ENCODE results near the gene RHEBL1. TPM values are rescaled to one million over a fixed set of nuclear protein-coding genes. Genes with fewer than 3 reads are reported as not detected.

Gene RHEBL1
- polyA plus RNA-seq, 1 donor (not counting 4 experiments of a cell fraction or from before 2014, with no cell fraction given): 0.51 TPM

DNA sequence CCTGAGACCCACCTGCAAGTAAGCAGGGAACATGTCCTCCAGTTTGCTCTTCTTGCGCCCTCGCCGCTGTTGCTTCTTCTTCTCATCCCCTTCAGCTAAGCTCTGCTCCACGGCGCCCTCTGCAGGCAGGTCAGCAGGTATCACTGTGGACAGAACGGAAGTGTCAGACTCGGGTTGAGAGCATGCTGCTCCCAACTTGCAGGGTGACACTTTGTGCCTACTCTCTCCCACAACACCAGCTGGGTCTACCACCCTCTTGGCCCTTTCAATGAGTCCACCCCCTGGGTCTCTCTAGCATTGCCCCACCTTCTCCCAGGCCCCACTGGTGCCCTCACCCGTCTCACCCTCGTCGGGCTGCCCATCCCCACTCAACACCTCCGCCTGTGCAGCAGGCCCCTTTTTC lies 25.9 kb downstream of the RHEBL1 start:
- Histone ChIP-seq H3K4me1 (ENCODE audit: control insufficient read depth, extremely low read depth, insufficient read depth, low read length) (no peaks in the 10 kb centered on the region), H3K9me1 (ENCODE audit: control insufficient read depth, extremely low read depth, insufficient read depth, low read length) (peaks cover 1% of the 10 kb centered on the region), H3K4me3 (ENCODE audit: control insufficient read depth in 2 of 3, extremely low read depth in 1 of 3, insufficient read depth in 2 of 3, low read depth in 1 of 3, low read length in 3 of 3) (no peak overlapping the region), H3K27ac (ENCODE audit: control insufficient read depth, insufficient read depth, low read length) (no peak overlapping the region), H2AFZ (ENCODE audit: control insufficient read depth, low read length) (no peak overlapping the region), H4K20me1 (ENCODE audit: control insufficient read depth, extremely low read depth, insufficient read depth, low read length) (peaks cover 3% of the 10 kb centered on the region), H3K36me3 (ENCODE audit: control insufficient read depth in 2 of 2, extremely low read depth in 1 of 2, insufficient read depth in 2 of 2, low read length in 2 of 2) (peaks cover 63 to 70% of the 10 kb centered on the region in 2 experiments), H3K4me2 (ENCODE audit: control insufficient read depth, extremely low read depth, insufficient read depth, low read depth, low read length) (no peak overlapping the region), H3K27me3 (ENCODE audit: control insufficient read depth, extremely low read depth, insufficient read depth, low read length) (no peaks in the 10 kb centered on the region), H3K79me2 (ENCODE audit: control insufficient read depth, insufficient read depth, low read length) (peaks cover 4% of the 10 kb centered on the region), H3K9ac (ENCODE audit: control insufficient read depth, extremely low read depth, insufficient read depth, low read length) (no peak overlapping the region), H3K9me3 (ENCODE audit: control insufficient read depth, low read depth, low read length) (no peaks in the 10 kb centered on the region)
- FAIRE-seq (no peak), DNase-seq (ENCODE audit: low read depth, low spot score) (no peak)
- dilution Hi-C loops (cut with MboI; ENCODE audit: extremely low pct_ligation_motif_present, low sequenced_read_pairs): no loop called here
- TF ChIP-seq EZH2 (IDR thresholded peaks at IDR 0.05; ENCODE audit: low read length): no peak
- TF ChIP-seq, protein P1, sequence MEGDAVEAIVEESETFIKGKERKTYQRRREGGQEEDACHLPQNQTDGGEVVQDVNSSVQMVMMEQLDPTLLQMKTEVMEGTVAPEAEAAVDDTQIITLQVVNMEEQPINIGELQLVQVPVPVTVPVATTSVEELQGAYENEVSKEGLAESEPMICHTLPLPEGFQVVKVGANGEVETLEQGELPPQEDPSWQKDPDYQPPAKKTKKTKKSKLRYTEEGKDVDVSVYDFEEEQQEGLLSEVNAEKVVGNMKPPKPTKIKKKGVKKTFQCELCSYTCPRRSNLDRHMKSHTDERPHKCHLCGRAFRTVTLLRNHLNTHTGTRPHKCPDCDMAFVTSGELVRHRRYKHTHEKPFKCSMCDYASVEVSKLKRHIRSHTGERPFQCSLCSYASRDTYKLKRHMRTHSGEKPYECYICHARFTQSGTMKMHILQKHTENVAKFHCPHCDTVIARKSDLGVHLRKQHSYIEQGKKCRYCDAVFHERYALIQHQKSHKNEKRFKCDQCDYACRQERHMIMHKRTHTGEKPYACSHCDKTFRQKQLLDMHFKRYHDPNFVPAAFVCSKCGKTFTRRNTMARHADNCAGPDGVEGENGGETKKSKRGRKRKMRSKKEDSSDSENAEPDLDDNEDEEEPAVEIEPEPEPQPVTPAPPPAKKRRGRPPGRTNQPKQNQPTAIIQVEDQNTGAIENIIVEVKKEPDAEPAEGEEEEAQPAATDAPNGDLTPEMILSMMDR (optimal IDR thresholded peaks at IDR 0.05 in 1 of 3, IDR thresholded peaks at IDR 0.05 in 1 of 3, conservative IDR thresholded peaks at IDR 0.05 in 1 of 3; ENCODE audit: extremely low read depth in 1 of 3, insufficient read depth in 2 of 3, low read length in 3 of 3): peak; percentile 72 to 81 (median 73)

DNA sequence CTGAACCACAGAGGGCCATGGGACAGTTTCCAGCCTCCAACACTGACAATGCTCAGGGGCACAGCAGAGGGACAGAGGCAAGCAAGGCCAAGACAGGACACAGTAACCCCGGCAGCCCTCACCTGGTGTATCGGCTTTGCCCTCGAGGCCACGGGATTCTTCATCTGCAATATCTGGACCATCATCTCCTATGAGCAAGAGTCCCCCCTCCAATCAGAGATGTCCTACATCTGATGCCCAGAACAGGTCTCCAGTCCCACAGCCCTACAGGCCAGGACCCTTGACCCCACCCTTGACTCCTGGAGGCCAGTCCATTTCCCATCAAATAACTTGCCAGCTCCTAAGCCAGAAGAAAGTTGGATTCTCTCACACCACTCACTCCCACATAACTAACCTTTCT lies 26.5 kb downstream of the RHEBL1 start:
- peaks cover 62 to 69% of the 10 kb centered on the region in 2 experiments for H3K36me3 ChIP-seq (ENCODE audit: control insufficient read depth in 2 of 2, extremely low read depth in 1 of 2, insufficient read depth in 2 of 2, low read length in 2 of 2)
- DNase-seq (ENCODE audit: low read depth, low spot score): no peak
- H3K27ac ChIP-seq (ENCODE audit: control insufficient read depth, insufficient read depth, low read length): no peak overlapping the region
- H3K79me2 ChIP-seq (ENCODE audit: control insufficient read depth, insufficient read depth, low read length): peaks cover 4% of the 10 kb centered on the region
- no peaks in the 10 kb centered on the region for H3K4me1 ChIP-seq (ENCODE audit: control insufficient read depth, extremely low read depth, insufficient read depth, low read length)
- H4K20me1 ChIP-seq (ENCODE audit: control insufficient read depth, extremely low read depth, insufficient read depth, low read length): peaks cover 3% of the 10 kb centered on the region
- no peak overlapping the region for H3K4me2 ChIP-seq (ENCODE audit: control insufficient read depth, extremely low read depth, insufficient read depth, low read depth, low read length)
- no peak overlapping the region for H2AFZ ChIP-seq (ENCODE audit: control insufficient read depth, low read length)
- H3K9ac ChIP-seq (ENCODE audit: control insufficient read depth, extremely low read depth, insufficient read depth, low read length): no peak overlapping the region
- H3K4me3 ChIP-seq (ENCODE audit: control insufficient read depth in 2 of 3, extremely low read depth in 1 of 3, insufficient read depth in 2 of 3, low read depth in 1 of 3, low read length in 3 of 3): no peak overlapping the region
- no peaks in the 10 kb centered on the region for H3K27me3 ChIP-seq (ENCODE audit: control insufficient read depth, extremely low read depth, insufficient read depth, low read length)
- FAIRE-seq: no peak
- TF ChIP-seq EZH2 (IDR thresholded peaks at IDR 0.05; ENCODE audit: low read length): no peak
- TF ChIP-seq, protein P1 (optimal IDR thresholded peaks at IDR 0.05 in 1 of 3, IDR thresholded peaks at IDR 0.05 in 1 of 3, conservative IDR thresholded peaks at IDR 0.05 in 1 of 3; ENCODE audit: extremely low read depth in 1 of 3, insufficient read depth in 2 of 3, low read length in 3 of 3): no peak
- H3K9me1 ChIP-seq (ENCODE audit: control insufficient read depth, extremely low read depth, insufficient read depth, low read length): no peaks in the 10 kb centered on the region
- no peaks in the 10 kb centered on the region for H3K9me3 ChIP-seq (ENCODE audit: control insufficient read depth, low read depth, low read length)
- dilution Hi-C loops (cut with MboI; ENCODE audit: extremely low pct_ligation_motif_present, low sequenced_read_pairs): no loop called here

Data from keratinocyte (primary cell).